GM18873 (cell line): ENCODE data around the gene KRTAP10-7.
"Not testable (repeated sequence)": the region's sequence is repeated elsewhere in the genome, so short reads cannot be mapped to it uniquely, and the experiment has no call there.

Experiments
- ATAC-seq: cut with Tn5 transposase; IDR thresholded peaks from one replicate; pipeline ENCODE4 v1.9.1; 2021; ENCODE audit warnings: mild to moderate bottlenecking, moderate library complexity, moderate number of reproducible peaks; ENCODE audit not compliant: unreplicated experiment, low FRiP score

KRTAP10-7 gene

GRCh38 chr21:44627831-44628233 is 27.4 kb downstream of the KRTAP10-7 start:
- ATAC-seq, result not testable (repeated sequence)

GRCh38 chr21:44628707-44629391 is 28.5 kb downstream of the KRTAP10-7 start:
- no peak for ATAC-seq

- ATAC-seq, result no peak
Measured at GRCh38 chr21:44630440-44630839, 30.0 kb downstream of the KRTAP10-7 start.

GRCh38 chr21:44632067-44632466 is 31.7 kb downstream of the KRTAP10-7 start:
- no peak for ATAC-seq

DNA sequence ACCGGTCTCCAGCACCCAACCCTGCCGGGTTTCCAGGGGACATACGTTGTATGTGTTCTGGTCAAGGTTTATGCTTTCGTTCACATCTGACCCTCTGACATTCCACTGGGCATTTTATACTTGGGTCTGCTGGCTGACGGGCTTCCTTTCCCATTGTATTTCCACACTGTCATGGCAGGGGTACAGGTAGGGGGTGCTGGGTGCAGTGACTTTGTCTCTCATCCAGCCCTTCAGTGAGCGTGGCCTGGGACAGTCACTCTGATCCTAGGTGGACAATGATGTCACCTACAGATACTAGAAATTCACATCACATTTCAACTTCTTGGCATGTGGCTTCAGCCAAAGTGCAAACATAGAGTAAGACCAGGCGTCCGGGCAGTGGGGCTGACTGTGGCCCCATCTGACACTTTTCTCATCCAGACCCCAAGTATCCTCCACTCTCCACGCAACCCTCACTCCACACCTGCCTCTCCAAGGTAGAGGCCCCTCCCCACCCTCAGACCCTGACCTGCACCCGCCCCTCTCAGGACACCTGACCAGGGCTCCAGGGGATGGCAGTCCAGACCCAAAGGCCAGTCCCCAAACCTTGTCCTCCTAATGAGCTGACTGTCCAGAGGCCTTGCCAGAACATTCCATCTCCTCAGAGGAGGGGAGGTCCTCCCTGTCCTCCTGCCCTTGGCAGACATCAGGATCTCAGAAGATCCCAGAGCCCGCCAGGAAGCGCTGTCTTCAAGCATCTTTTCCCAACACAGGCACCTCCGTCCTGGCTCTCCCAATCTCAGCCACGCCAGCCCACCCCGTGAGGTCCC is 36.0 kb downstream of the KRTAP10-7 start:
- no peak for ATAC-seq

GRCh38 chr21:44637018-44637850 is 36.8 kb downstream of the KRTAP10-7 start, which contains the start of gene KRTAP10-10:
TSS of gene KRTAP10-10 (plus strand) at chr21:44637356. CDS start at chr21:44637418, 62 bp downstream.
- no peak for ATAC-seq

DNA sequence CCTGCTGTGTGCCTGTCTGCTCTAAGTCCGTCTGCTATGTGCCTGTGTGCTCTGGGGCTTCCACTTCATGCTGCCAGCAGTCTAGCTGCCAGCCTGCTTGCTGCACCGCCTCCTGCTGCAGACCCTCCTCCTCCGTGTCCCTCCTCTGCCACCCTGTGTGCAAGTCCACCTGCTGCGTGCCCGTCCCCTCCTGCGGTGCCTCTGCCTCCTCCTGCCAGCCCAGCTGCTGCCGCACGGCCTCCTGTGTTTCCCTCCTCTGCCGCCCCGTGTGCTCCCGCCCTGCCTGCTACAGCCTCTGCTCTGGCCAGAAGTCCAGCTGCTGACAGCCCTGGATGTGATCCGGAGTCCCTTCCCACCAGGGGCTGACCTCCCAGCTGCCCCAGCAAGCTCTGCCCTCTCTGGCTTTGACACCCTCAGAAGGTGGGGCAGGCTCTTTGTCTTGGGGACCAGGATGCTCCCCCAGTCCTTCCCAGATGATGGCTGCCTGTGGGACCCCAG is 37.5 kb downstream of the KRTAP10-7 start:
- ATAC-seq, result not testable (repeated sequence)

DNA sequence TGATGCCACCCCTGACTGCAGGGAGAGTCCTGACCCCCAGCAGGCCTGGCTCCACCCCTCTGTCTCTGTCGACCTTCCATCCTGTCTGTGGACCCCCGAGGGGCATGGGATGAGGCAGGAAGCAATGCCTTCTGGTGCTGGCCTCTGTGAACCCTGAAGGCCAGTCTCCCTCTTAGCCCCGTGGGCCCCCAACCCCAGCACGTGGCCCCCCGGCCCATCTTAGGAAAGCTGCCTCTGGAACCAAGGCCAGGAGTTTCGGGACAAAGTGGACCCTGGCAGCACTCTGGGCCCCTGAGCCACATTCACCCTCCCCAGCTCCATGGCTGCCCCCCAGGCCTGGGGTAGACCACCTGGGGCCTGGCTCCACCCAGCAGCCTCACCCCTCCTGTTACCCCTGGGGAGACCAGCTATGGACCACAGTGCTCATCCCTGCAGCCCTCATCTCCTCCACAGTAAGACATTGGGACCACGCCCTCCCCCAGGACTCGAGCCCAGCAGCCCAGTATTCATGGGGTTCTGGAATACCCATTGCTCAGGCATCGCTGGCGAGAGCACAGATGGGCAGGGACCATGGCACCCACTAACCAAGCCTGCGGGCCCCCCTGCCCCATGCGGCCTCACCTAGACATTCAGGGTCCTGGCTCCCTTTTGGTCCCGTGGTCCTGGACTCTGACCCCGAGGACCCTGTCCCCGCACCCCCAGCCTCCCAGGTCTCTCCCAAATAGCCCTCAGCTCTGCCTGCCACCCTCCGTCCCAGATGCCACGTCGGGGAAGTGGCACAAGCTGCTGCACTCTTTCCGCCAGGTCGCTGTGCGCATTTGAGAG is 38.3 kb downstream of the KRTAP10-7 start:
- not testable (repeated sequence) for ATAC-seq

DNA sequence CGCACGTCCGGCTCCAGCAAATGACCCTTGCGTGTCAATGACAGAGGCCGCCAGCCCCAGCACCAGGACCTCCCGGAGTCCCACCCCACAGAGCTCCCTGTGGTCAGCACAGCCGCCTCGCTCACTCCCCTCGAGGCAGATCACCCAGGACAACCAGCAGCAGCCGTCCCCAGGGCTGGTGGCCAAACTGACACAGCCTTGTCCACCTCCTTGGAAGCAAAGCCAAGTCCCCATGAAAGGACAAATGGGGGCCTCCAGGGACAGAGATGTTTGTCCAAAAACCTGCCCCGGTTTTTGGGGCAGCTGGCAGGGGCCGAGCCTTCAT is 38.9 kb downstream of the KRTAP10-7 start:
- ATAC-seq, result no peak

GRCh38 chr21:44640761-44641160 is 40.4 kb downstream of the KRTAP10-7 start:
- ATAC-seq, result no peak

- no peak for ATAC-seq
Measured at GRCh38 chr21:44643741-44644310, 43.4 kb downstream of the KRTAP10-7 start.

- ATAC-seq, result no peak
Measured at GRCh38 chr21:44644878-44645277, 44.5 kb downstream of the KRTAP10-7 start.

DNA sequence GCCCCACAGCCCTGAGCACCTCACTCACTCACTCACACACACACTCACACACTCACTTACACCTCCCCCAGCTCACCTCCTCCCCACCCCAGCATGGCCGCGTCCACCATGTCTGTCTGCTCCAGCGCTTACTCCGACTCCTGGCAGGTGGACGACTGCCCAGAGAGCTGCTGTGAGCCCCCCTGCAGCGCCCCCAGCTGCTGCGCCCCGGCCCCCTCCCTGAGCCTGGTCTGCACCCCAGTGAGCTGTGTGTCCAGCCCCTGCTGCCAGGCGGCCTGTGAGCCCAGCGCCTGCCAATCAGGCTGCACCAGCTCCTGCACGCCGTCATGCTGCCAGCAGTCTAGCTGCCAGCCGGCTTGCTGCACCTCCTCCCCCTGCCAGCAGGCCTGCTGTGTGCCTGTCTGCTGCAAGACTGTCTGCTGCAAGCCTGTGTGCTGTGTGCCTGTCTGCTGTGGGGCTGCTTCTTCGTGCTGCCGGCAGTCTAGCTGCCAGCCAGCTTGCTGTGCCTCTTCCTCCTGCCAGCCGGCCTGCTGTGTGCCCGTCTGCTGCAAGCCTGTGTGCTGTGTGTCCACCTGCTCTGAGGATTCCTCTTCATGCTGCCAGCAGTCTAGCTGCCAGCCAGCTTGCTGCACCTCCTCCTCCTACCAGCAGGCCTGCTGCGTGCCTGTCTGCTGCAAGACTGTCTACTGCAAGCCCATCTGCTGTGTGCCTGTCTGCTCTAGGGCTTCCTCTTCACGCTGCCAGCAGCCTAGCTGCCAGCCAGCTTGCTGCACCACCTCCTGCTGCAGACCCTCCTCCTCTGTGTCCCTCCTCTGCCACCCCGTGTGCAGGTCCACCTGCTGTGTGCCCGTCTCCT is 46.2 kb downstream of the KRTAP10-7 start, which contains the start of gene KRTAP10-11:
Gene KRTAP10-11, plus strand, starts transcription at position 49 of the 856 bp plus-strand sequence. Its CDS starts 45 bp downstream, at position 94.
- not testable (repeated sequence) for ATAC-seq

DNA sequence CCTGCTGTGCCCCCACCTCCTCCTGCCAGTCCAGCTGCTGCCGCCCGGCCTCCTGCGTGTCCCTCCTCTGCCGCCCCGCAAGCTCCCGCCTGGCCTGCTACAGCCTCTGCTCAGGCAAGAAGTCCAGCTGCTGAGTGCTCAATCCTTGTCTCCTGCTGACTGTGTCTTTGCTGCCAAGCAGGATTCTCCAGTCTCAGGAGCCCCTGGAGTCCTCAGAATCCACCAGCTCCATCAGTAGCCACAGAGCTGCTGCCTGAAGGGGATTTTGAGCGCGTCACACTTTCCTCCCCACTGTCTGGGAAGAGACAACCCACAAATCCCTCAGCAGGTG is 46.8 kb downstream of the KRTAP10-7 start:
- no peak for ATAC-seq

DNA sequence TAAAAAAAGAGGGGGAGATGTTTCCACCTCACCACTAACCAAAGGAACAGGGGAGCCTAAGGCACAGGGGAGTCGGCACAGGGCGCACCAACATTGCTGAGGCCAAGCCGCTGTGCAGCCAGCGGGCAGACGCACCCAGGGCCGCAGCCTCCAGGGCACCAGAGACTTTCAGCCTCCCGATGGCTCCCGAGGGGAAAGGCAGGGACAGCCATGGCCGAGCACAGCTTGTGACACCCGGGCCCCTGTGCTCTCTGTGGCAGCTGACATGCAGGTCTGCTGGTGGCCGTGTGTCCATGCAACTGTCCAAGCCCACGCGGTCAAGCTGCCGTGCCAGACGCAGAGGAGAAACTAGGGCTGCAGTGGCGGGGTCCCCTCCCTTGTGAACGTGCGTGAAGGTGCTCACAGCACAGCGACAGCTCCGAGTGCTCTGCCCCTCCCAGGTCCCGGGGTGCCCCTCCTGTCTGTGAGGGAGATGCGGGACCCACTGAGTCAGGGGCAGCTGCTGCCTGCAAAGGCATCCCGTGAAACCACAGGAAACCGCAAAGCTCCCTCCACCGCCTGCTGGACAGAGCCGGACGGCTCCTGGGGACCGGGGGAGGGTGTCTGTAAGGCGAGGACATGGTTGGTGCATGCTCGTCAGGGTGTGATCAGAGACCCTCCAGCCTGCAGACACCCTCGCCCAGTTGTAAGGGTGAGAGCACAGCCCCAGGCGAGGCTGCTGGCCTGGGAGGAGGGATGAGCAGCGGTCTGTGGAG is 48.3 kb downstream of the KRTAP10-7 start:
- ATAC-seq, result no peak

DNA sequence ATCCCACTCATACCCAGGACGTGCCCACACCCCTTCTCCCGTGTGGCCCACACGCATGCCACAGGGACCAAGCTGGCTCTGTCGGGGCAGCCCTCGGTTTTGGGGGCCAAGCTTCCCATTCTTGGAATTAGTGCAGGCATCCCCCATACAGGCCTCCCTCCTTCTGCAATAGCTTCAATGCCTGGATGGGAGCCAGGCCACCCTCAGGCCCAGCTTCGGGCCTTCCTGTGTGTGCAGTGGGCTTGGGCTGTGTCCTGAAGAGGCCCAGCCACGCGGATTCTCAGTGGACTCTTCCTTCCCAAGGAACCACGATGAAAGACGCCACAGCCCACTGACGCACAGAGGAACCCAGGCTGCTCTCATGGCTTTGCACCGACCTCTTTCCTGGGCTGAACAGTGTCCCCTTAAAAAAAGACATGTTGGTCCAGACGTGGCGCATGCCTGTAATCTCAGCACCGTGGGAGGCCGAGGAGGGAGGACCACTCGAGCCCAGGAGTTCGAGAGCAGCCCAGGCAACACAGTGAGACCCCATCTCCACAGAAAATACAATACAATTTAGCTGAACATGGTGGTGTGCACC is 49.2 kb downstream of the KRTAP10-7 start:
- no peak for ATAC-seq

DNA sequence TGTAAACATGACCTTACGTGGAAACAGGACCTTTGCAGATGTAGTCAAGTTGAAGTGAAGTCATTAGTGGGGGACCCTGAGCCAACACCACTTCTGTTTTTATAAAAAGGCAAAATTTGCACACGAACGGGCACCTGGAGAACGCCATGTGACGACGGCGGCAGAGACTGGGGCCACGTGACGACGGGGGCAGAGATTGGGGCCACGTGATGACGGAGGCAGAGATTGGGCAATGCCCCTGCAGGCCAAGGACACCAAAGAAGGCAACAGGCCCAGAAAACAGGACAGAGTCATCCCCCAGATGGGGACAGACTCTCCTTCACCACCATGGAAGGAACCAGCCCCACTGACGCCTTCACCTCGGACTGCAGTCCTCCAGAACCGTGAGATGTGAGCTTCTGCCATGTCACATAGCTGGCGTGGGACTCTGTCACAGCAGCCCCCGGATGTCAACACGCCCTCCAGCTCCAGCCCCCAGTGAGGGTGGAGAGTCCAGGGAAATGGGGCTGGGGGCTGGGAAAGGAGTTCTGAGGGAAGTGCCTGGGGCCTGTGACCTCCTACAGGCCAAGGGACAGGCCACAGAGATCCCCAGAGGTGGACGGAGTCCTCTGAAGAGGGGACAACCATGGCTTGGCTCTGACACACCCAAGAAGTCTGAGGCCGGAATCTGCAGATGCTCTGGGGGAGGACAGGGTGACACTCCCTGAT is 50.0 kb downstream of the KRTAP10-7 start:
- no peak for ATAC-seq
